GM21737 (cell line): ENCODE results near the gene CEACAM18.

Source experiments
- ATAC-seq: cut with Tn5 transposase; IDR thresholded peaks from one replicate; pipeline ENCODE4 v1.9.1; 2021; ENCODE audit warnings: mild to moderate bottlenecking, moderate library complexity; ENCODE audit not compliant: unreplicated experiment

CEACAM18 gene

GRCh38 chr19:51524666-51525264 lies 46.4 kb downstream of the CEACAM18 start:
- no peak for ATAC-seq

GRCh38 chr19:51525651-51526050 lies 47.3 kb downstream of the CEACAM18 start:
- no peak for ATAC-seq

- no peak for ATAC-seq
Measured at GRCh38 chr19:51529301-51529700, 51.0 kb downstream of the CEACAM18 start.

GRCh38 chr19:51530616-51531015 lies 52.3 kb downstream of the CEACAM18 start:
- ATAC-seq: no peak

GRCh38 chr19:51531349-51532315 lies 53.3 kb downstream of the CEACAM18 start, which contains the start of gene SIGLEC6:
Gene SIGLEC6 (minus strand): TSS chr19:51531670. CDS start chr19:51531648, 22 bp downstream.
- ATAC-seq: no peak

- no peak for ATAC-seq
Measured at GRCh38 chr19:51535535-51535934, 57.2 kb downstream of the CEACAM18 start.

GRCh38 chr19:51539821-51540366 lies 61.6 kb downstream of the CEACAM18 start:
- ATAC-seq: no peak
